GM15510 (cell line): Measurements from ENCODE around the gene COL6A3.

Experiments
- POLR2A ChIP-seq: IDR thresholded peaks from 3 replicates; pipeline ENCODE4 v1.6.1; 2011; ENCODE audit warnings: borderline replicate concordance; ENCODE audit not compliant: insufficient read length; ENCODE audit errors: extremely low read depth

The COL6A3 gene

GRCh38 chr2:237383991-237384671, 29.8 kb downstream of the COL6A3 start:
- no peak for TF ChIP-seq POLR2A

DNA sequence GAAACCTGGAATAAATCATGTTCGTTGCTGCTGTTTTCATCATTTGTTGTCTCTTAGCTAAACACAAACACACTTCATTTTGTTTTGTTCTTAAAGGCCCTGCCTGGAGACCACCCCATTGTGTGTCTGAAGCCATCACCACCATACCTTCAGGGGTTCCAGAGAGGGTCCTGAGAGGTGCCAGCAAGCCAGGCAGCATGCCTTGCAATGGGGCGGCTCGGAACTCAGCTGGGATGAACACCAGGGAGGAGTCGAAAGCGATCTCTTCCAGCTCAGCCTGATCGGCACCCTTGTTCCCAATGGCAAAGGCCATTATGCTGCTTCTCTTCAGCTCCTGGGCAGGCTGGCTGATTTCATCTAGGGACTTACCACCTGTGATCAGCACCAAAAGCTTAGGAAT, 33.2 kb downstream of the COL6A3 start:
- no peak for TF ChIP-seq POLR2A

- no peak for TF ChIP-seq POLR2A
These were observed 34.3 kb downstream of the COL6A3 start for GRCh38 chr2:237379636-237380035.

DNA sequence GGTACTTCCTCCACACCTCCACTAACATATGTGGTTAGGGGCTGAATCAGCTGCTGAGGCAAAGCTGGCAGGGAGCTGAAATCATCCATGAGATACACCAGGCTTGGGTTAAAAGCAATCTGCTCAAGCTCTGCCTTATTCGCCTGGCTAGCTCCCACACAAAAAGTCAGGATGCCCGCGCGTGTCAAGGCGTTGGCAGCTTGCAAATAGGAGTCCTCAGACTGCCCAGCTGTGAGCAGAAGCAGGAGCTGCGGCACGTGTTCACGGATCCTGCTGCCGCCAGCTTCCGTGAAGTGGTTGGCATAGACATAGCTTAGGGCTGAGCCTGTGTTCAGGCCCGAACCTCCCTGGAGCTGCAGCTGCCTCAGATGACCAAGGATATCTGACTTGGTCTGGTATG, 35.3 kb downstream of the COL6A3 start:
- no peak for TF ChIP-seq POLR2A

DNA sequence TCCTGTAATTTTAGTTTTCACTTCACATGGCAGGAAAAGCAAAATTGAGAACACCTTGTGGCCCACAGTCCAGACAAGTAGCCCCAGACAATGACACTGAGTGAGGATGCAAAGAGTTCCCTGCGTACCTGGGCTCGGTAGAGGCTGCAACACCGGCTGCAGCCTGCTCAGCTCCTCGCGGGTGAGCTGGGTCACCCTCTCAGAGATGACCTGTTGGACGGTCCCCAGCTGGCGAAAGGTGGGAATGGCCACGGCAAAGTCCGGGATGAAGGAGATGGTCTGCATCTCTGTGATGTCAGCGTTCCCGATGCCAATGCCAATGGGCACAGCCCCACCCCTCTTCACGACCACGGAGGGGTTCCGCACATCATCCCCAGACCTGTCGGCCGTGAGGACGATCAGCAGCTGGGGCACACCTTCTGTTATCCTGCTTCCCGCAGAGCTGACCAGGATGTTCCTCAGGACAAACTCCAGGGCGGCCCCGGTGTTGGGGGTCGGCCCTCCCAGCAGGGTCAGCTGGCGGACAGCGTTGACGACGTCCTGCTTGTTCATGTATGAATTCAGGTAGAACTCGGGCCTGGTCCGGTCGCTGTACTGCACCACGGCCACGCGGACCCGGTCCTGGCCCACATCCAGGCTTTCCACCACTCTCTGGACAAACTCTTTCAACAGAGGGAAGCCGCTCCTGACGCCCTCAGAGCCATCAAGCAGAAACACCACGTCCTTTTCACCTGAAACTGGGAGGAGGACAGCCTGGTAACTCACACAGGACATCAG, 39.5 kb downstream of the COL6A3 start:
- TF ChIP-seq POLR2A = no peak

DNA sequence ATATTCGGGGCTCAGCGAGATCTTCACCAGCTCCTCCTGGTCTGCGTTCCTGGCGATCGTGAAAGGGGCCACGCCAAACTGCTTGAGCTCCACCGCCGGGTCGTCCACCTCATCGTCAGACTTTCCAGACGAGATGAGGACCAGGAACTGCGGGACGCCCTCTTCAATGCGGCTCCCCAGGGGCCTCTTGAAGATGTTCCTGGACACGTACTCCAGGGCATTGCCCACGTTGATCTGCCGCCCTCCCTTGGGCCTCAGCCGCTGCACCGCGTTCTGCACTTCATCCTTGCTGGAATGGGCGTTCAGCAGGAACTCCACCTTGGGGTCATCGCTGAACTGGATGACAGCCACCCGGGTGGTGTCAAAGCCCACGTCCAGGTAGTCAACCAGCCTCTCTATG, 42.1 kb downstream of the COL6A3 start:
- TF ChIP-seq POLR2A = no peak

DNA sequence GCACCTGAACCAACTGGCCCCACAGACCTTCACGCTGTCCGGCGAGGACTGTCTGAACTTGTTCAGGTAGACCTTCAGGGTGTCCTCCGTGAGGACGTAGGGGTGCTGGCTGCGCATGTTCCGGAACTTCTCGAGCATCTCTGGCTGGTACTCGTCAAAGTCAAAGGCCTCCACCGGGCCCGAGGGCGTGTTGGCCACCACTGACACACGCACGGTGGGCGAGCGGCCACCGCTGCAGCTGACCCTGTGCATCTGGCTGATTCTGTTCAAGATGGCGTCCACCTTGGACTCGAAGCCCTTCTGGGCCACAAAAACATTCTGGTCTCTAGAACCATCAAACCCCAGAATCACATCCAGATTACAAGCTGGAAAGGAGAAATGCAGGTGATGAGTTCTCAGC, 48.3 kb downstream of the COL6A3 start:
- TF ChIP-seq POLR2A = no peak

GRCh38 chr2:237364655-237365054, 49.3 kb downstream of the COL6A3 start:
- no peak for TF ChIP-seq POLR2A

GRCh38 chr2:237361194-237362004, 52.6 kb downstream of the COL6A3 start:
- no peak for TF ChIP-seq POLR2A

- TF ChIP-seq POLR2A = no peak
These were observed 53.8 kb downstream of the COL6A3 start for GRCh38 chr2:237359894-237360780.

DNA sequence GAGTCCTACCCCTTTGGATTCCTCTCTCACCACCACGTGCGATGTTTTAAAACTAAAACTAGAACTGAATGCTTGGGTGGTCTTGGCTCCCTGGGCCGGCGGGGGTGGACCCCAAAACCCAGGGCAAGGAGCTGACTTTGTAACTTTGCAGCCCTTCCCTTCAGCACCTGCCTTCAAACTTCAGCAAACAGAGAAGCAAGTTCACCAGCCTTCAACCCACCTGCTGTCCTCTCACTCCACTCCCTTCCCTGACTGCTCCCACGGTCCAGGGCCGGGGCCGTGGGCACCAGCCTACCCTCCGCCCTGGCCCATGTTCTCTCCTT, 54.5 kb downstream of the COL6A3 start:
- no peak for TF ChIP-seq POLR2A

DNA sequence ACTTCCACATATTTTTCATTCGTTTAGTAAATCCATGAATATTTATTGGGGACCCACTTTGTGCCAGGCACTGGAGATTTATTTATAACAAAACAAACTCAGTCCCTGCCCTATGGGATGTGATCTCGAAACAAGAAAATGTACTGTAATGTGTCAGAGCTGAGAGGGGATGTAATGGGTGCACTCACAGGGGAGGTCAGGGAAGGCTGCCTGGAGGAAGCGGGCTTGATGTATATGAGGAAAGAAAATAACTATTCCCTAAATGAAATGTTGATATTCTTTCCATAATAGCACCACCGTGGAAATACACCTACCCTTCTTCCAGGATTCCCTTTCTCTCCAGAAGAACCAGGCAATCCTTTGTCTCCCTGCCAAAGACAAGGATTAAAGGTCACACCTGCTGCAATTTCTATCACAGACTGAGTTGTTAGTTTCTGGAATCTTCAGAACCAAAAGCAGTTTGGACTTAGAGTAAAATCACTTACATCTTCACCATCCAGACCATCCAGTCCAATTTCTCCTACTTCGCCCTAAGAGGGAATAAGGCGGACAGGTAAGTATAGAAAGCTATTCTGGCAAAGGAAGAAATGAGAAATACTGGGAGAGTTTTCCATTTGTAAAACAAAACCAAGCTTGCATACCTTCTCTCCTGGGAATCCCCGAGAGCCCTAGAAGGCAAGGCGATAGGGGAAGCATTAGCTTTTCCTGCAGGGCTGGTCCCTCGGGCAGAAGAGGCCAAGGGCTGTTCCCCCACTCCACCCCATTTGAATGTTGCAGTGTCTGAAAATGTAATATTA, 55.0 kb downstream of the COL6A3 start:
- no peak for TF ChIP-seq POLR2A

DNA sequence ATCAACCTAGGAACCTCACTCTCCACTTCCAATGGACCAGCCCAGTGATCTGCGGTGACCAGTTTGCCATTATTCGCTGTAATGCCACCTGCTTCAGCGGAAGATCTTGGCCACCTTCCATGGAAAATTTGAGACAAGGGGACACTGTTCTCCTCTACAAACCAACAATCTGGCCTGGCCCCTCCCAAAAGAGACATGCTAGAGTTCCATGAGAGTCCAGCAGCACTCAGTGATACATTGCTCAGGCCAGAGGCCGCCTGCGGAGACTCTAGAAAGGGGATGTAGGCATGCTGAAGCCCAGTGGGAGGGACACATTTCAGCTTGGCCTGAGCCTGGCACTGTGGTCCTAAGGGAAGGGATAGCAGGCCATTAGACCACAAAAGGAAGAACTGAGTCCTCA, 58.3 kb downstream of the COL6A3 start:
- TF ChIP-seq POLR2A = no peak

DNA sequence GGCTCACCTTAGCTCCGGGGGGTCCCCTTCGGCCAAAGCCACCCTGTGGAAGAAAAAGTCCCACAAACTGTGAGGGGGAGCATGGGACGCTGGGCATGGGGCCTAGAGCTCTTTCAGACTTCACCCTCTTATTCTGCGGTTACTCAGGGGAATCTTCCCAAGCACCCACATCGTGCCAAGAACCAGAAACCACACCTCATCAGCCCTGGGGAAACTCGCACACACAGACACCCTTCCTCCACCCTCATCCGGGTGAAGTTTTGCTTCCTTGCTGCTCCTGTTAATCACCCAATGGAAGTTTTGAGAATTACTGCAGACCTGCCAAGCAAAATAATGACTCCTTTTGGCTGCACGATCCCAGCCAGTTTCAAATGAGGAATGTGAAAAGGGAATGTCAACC, 59.1 kb downstream of the COL6A3 start:
- TF ChIP-seq POLR2A = no peak
